ENCODE measurements around the gene CHRD.

The CHRD gene

GRCh38 chr3:184361932-184362667, 17.8 kb upstream of the CHRD start:
- peak in 1 of 2 donors; percentile 29 for DNase-seq

- peak; percentile 95 to 97 for DNase-seq
These were observed 16.9 kb upstream of the CHRD start for GRCh38 chr3:184362668-184363546.

GRCh38 chr3:184366619-184367289, 13.1 kb upstream of the CHRD start:
- DNase-seq = no peak

GRCh38 chr3:184368116-184368515, 11.7 kb upstream of the CHRD start:
- no peak for DNase-seq

DNA sequence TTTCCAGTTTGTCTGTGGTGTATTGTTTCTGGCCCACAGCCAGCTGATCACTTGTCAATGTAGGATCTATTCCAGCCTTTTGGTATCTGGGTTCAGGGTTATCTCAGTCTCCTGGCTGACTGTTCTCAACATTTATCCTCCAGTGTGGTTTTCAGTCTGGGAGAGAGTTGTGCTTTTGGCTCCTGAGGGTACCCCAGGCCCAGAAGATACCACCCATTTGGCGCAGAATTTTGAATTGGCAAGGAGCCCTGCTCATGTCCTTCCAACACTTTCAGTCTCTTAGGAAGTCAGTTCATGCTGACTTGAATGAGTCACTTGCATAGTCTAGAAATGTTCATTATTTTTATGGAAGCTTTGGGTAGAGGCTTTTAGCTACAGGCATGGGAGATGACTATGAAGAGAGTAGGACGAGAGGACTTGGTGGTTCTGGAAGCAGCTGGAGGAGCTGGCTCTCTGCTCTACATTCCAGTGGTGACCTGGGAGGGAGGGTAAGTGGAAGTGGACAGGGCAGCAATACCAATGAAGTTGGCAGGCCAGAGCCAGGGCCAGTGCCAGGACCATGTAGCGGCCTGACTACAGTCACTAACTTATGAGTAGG, 11.2 kb upstream of the CHRD start:
- no peak for DNase-seq

DNA sequence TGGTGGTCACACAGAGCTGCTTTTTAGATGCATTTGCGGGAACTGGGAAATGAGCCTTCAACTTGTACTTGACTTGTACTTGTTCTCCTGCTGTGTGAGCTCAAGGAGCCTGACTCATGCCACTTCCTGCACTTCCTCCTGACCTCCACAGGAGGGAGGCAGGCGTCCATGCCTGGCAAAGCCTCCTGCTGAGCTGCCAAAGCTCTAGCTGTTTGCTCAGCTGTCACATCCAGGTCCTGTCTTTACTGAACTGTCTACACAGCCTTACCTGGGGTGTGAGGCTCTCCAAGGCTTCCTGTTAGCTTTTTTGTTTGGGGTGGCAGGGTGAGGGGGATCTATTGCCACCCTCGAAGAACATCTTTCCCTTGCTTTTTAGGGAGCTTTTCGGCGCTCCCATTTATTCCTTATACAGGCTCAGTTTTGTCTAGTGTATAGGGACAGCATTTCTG, 8.3 kb upstream of the CHRD start:
- peak; percentile 62 to 68 for DNase-seq

DNA sequence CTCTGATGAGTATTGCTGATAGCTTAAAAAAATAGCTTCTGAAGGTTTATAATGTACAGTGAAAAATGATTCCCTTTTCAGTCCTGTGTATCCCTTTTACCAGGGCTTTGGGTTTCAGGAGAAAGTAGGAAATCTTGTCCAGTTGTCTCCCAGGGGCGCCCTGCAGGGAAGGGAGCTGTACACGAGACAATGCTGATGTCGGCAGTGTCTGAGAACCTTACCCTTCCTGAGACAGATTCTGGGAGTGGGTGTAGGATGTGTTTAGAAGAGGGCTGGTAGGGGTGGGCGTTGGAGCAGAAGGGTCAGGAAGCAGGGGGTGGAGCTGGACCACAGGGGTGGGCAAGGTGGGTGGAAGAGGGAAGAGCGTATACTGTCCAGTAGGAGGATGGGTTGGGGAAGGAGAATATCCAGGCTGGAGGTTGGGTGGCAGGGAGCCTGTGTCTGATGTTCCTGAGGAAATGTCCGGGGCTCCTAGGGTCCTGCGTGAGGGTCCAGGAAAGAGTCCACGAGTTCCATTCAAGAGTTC, 7.5 kb upstream of the CHRD start:
- no peak for DNase-seq

DNA sequence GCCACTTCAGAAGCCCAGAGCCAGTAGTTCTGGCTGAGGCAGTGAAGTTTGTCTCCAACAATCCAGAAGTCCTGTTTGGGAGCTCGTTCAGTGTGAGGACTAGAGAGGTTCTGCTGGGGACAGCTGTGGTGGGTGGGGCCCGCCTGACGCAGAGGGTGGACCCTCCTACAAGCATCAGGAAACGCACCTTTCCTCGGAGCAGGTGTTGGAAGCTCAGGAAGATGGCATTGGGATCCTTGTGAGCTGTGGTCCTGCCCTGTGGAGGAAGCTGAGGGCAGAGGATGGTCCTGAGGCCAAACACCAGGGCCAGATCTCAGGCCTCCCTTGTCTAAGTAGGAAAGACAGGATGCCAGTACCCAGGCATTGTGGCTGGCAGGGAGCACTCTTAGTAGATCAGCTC, 6.9 kb upstream of the CHRD start:
- no peak for DNase-seq

- DNase-seq = no peak
These were observed 6.4 kb upstream of the CHRD start for GRCh38 chr3:184373422-184373821.

DNA sequence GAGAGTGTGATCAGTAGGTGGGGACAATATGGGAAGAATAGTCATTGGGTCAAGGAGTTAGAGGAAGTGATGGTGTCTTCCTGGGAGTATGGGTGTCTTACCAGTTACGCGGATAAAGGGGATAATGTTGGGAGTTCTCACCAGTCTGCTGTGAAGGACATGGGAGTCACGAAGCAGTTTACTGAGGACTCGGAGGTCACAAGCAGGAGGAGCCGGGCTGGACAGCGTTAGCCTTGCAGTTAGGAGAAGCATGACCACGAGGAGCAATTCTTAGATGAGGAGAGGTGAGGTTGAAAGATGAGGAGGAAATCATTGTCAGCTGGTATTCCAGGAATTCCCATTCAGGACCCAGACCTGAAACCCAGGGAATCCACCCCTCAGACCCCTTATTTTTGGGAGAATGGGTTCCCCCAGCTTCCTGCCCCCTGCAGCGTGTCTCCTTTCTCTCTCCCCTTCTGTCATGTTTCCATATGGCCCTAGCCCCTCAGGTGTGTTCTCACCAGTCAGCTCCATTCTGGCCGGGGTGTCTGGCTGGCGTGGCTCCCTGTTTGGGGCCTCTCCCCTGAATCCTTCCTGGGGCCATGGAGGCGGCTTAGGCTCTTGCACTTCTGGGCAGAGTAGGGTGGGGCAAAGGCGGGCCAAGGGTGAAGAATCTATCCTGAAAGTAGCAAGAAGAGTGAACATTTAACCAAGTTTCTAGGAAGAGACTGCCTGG, 4.0 kb upstream of the CHRD start:
- no peak for DNase-seq

DNA sequence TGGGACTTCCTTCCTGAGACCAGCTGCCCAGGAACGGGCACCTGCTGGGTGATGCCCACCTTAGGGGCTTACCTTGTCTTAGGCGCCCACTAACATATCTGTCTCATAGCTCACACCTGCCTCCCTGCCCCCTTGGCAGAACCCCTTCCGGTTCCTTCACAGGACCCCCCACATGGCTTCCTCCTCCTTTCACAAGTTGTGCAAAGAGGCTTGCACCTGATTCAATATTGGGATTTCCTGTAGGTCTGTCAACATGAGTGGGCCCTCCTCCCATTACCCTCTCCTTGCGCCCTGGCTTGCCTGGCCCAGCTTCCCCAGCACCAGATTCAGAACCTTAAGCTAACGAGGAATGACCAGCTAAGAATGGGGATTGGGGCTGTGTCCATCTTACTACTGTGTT, 2.5 kb upstream of the CHRD start:
- DNase-seq = no peak

DNA sequence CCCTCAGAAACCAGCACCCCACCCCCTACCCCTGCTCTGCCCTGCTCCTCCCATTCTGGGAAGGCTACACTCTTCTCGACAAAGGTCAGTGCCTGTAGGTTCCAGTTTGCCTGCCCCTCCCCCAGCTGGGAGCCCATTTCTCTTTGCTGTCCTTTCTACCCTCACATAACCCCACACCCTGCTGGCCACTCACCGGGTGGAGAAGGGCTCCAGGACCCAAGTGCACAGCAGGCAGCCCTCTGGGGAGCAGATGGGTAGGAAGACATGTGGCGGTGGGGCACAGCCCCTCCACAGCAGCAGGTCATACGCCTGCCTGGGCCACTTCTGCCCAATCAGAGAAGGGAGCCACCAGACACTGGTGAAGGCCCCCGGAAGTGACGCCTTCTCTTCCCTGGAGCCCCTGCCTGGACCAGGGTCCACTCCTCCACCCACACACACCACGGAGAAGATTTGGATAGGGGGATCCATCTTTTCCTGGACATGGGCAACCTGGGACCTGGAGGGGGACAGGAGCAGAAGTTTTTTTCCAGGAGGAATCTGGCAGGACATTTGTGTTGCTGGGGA, 1.9 kb upstream of the CHRD start, which contains the start of gene THPO:
Gene THPO (minus strand): TSS at position 326 of the 564 bp plus-strand sequence. CDS start 1,948 bp downstream, outside the sequence.
- DNase-seq = no peak

- DNase-seq = no peak
These were observed 1.1 kb upstream of the CHRD start for GRCh38 chr3:184378651-184379357.

- peak in 1 of 2 donors; percentile 16 for DNase-seq
These were observed 352 bp downstream of the CHRD start for GRCh38 chr3:184380185-184380626.

GRCh38 chr3:184380627-184381260, 890 bp downstream of the CHRD start:
- DNase-seq = peak in 1 of 2 donors; percentile 15

- DNase-seq = peak in 1 of 2 donors; percentile 24
These were observed 1.7 kb downstream of the CHRD start for GRCh38 chr3:184381261-184382224.

DNA sequence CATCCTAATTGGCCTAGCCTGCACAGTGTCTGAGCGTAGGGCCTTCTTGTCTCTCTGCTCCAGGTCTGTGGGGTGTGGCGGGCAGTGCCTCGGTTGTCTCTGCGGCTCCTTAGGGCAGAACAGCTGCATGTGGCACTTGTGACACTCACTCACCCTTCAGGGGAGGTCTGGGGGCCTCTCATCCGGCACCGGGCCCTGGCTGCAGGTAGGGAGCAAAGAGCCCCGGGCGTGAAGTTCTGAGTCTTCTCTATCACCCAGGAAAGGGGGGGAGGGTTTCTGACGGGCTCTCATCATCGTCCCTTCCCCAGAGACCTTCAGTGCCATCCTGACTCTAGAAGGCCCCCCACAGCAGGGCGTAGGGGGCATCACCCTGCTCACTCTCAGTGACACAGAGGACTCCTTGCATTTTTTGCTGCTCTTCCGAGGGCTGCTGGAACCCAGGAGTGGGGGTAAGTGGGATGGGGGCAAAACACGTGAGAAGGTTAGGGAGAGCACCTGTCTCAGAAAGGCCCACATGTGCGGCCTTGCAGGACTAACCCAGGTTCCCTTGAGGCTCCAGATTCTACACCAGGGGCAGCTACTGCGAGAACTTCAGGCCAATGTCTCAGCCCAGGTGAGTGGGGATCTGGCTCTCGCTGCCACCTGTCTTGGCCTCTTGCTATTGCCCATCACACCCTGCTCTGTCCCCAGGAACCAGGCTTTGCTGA, 2.6 kb downstream of the CHRD start:
- no peak for DNase-seq

- DNase-seq = no peak
These were observed 3.3 kb downstream of the CHRD start for GRCh38 chr3:184383033-184383740.

All from CD4-positive, alpha-beta T cell treated with Interleukin-4 for 1 hour (primary cell).